ENCODE results near the gene GLOD5.

DNA sequence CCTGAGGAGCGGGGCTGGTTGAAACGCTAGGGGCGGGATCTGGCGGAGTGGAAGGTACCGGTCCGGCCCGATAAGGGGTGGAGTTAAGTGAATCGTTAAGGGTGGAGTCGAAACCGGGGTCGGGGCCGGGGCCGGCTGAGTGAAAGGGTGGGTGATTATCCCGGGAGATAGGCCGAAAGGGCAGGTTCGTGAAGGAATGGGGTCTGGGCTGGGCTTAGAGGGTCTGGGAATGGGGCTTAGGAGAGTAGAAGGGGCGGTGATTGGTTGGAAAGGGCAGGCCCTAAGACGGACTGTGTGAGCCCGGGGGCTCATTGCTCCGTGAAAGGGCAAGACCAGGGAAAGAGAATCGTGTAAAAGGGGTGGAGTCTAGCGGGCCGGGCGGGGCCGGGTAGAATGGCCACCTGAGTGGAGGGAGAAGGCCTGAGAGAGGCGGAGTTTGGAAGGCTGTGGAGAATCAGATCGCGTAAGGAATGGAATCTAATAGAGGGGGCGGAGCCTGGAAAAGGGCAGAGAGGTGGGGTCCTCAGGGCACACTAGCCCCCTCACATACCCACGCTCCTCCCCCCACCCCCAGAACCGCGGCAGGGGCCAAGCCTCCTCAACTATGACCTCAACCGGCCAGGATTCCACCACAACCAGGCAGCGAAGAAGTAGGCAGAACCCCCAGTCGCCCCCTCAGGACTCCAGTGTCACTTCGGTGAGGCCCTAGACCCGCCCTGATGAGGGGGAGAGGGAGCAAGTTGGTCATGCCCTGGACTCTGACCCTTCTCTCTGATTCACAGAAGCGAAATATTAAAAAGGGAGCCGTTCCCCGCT, 40.8 kb downstream of the GLOD5 start:
- peak; percentile 15 for TF ChIP-seq POLR2A (IDR thresholded peaks at IDR 0.05; ENCODE audit: low read depth)
- TF ChIP-seq, protein P1, sequence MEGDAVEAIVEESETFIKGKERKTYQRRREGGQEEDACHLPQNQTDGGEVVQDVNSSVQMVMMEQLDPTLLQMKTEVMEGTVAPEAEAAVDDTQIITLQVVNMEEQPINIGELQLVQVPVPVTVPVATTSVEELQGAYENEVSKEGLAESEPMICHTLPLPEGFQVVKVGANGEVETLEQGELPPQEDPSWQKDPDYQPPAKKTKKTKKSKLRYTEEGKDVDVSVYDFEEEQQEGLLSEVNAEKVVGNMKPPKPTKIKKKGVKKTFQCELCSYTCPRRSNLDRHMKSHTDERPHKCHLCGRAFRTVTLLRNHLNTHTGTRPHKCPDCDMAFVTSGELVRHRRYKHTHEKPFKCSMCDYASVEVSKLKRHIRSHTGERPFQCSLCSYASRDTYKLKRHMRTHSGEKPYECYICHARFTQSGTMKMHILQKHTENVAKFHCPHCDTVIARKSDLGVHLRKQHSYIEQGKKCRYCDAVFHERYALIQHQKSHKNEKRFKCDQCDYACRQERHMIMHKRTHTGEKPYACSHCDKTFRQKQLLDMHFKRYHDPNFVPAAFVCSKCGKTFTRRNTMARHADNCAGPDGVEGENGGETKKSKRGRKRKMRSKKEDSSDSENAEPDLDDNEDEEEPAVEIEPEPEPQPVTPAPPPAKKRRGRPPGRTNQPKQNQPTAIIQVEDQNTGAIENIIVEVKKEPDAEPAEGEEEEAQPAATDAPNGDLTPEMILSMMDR (IDR thresholded peaks at IDR 0.05): no peak
